ENCODE results near the gene BANP.

GRCh38 chr16:88009563-88010342 is 58.5 kb downstream of the BANP start:
- TF ChIP-seq CTCF (IDR thresholded peaks at IDR 0.05; ENCODE audit: poor library complexity) = no peak
- no peak for TF ChIP-seq EZH2 (IDR thresholded peaks at IDR 0.05; ENCODE audit: borderline replicate concordance)
- TF ChIP-seq EZH2phosphoT487 (IDR thresholded peaks at IDR 0.05; ENCODE audit: low read depth, severe bottlenecking, unreplicated experiment) = no peak
